NB4 (cell line): ENCODE results near the gene RBM4B.

ENCODE experiments used
- DNase-seq: peaks from one replicate; pipeline ENCODE4 v3.0.0; 2010; ENCODE audit warnings: low read depth
- H3K4me3 ChIP-seq: one replicate; pipeline ENCODE4 v1.5.1; 2011; ENCODE audit warnings: mild to moderate bottlenecking, low read depth, low read length, moderate library complexity
- MAX ChIP-seq: IDR thresholded peaks from 2 replicates; pipeline ENCODE4 v1.6.1; 2011; ENCODE audit warnings: low read depth, low read length
- MYC ChIP-seq: IDR thresholded peaks from 2 replicates; pipeline ENCODE4 v1.6.1; 2011; ENCODE audit warnings: low read depth, low read length
- POLR2A ChIP-seq: IDR thresholded peaks from 2 replicates; pipeline ENCODE4 v1.6.1; 2011; ENCODE audit warnings: mild to moderate bottlenecking; ENCODE audit not compliant: insufficient read length; ENCODE audit errors: extremely low read depth
- TF ChIP-seq, protein P1 (sequence below): IDR thresholded peaks from one replicate; pipeline ENCODE4 v1.5.1; 2012; ENCODE audit warnings: low read depth, low read length

The RBM4B gene

DNA sequence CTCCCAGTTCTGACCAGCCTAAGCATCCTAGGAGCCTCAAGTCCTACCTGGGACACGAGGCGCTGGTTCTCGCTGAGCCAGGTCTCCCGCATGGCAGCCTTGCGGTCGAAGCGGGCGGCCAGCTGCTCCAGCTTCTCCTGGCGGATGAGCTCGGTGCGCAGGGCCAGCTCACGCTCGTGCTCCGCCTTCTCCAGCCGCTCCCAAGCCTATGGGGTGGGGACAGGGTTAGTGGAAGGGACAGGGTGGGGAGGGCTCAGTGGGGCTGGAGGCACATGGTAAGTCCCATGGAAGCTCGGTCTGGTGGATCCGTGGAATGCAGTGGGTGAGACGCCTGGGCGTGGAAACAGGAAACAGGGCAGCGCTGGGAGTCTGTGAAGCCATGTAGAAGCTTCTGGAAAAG, 30.4 kb upstream of the RBM4B start:
- TF ChIP-seq MYC (no peak), POLR2A (no peak), MAX (no peak)
- TF ChIP-seq, protein P1, sequence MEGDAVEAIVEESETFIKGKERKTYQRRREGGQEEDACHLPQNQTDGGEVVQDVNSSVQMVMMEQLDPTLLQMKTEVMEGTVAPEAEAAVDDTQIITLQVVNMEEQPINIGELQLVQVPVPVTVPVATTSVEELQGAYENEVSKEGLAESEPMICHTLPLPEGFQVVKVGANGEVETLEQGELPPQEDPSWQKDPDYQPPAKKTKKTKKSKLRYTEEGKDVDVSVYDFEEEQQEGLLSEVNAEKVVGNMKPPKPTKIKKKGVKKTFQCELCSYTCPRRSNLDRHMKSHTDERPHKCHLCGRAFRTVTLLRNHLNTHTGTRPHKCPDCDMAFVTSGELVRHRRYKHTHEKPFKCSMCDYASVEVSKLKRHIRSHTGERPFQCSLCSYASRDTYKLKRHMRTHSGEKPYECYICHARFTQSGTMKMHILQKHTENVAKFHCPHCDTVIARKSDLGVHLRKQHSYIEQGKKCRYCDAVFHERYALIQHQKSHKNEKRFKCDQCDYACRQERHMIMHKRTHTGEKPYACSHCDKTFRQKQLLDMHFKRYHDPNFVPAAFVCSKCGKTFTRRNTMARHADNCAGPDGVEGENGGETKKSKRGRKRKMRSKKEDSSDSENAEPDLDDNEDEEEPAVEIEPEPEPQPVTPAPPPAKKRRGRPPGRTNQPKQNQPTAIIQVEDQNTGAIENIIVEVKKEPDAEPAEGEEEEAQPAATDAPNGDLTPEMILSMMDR: no peak
- H3K4me3 ChIP-seq: no peak overlapping the region
- DNase-seq: no peak

DNA sequence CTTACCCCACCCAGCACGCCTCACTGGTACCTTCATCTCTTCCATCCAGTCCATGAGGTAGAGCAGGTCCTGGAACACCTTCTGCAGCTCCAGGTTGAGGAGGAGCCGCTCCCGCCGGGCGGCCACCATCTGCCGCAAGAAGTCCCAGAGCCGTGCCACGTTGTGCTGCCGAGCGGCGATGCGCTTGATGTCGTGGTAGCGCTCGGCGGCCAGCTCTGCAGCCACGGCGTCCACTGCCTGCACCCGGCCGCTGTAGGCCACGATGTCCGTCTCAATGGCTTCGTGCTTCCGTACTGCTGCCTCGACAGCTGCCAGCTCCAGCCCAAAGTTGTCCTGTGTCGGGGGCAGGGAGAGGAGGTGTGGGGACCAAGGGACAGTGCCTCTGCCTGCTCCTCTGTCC, 29.8 kb upstream of the RBM4B start:
- TF ChIP-seq MAX (no peak), POLR2A (no peak), MYC (no peak)
- TF ChIP-seq, protein P1: no peak
- no peak for DNase-seq

GRCh38 chr11:66706989-66707388, 29.3 kb upstream of the RBM4B start:
- DNase-seq: no peak
- TF ChIP-seq MYC: no peak
- TF ChIP-seq, protein P1: no peak
- no peak for TF ChIP-seq MAX
- no peak for TF ChIP-seq POLR2A

More for the DNA sequence above, 29.8 kb upstream of the RBM4B start:
- no peak overlapping the region for H3K4me3 ChIP-seq

GRCh38 chr11:66705587-66706335, 28.1 kb upstream of the RBM4B start:
- TF ChIP-seq, protein P1: no peak
- TF ChIP-seq MAX (no peak), POLR2A (no peak), MYC (no peak)
- H3K4me3 ChIP-seq: no peak overlapping the region
- DNase-seq: no peak

More at GRCh38 chr11:66706989-66707388, 29.3 kb upstream of the RBM4B start:
- no peak overlapping the region for H3K4me3 ChIP-seq

GRCh38 chr11:66704659-66705360, 27.1 kb upstream of the RBM4B start:
- TF ChIP-seq, protein P1: no peak
- no peak for TF ChIP-seq POLR2A
- no peak for TF ChIP-seq MYC
- no peak for TF ChIP-seq MAX
- DNase-seq: no peak
- no peak overlapping the region for H3K4me3 ChIP-seq
